ENCODE measurements around the gene NOXO1. TPM values are rescaled to one million over a fixed set of nuclear protein-coding genes. Genes with fewer than 3 reads are reported as not detected.

Gene NOXO1
- total and polyA plus RNA-seq, 4 experiments from 2014 or later = 0.47 to 0.84 (median 0.52) TPM

DNA sequence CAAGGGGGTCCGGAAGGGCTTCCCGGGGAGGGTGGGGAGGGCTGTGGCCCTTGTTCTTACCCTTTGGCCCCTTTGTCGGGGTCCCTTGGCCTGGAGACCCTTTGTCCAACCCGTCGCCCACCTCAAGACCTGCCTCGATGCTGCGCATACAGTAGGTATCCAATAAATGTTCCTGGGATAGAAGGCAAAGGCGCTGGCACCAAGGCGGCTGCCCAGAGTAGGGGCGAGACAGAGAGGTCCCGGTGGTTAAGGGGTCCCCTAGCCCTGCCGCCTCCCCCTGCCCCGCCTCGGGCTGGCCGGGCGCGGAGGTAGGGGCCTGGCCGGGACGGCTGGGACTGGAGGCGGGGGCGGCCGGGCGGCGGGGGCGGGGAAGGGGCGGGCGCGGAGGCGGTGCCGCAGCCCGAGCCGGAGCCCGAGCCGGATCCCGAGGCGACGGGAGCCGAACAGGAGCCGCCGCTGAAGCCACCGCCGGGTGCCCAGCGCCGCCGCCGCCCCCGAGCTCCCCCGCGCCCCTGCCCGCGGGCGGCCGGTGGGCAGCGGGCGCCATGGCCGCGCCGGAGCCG lies 45.3 kb upstream of the NOXO1 start, which contains the start of gene NHERF2:
NHERF2 (plus strand) TSS at position 442 of the 563 bp plus-strand sequence; CDS start at position 546, 104 bp downstream.
- peaks cover 3 to 11% of the 10 kb centered on the region in 2 donors for H3K27me3 Mint-ChIP-seq
- peak within 1 kb of the TSS; percentile 76 to 86 (median 78) for H3K4me3 Mint-ChIP-seq
- Histone ChIP-seq H3K27me3 (ENCODE audit: insufficient read depth, low read length) (peaks cover 3% of the 10 kb centered on the region), H3K36me3 (ENCODE audit: insufficient read depth, low read length) (no peaks in the 10 kb centered on the region), H3K9me3 (ENCODE audit: control insufficient read depth in 1 of 2, low read length in 2 of 2) (no peaks in the 10 kb centered on the region), H3K27ac (ENCODE audit: low read depth, low read length) (no peak within 1 kb of the TSS), H3K4me3 (ENCODE audit: low read length in 2 of 2) (peak within 1 kb of the TSS in 1 of 2 donors; percentile 23), H3K4me1 (ENCODE audit: insufficient read depth, low read length) (peaks cover 29% of the 10 kb centered on the region)
- H3K4me1 Mint-ChIP-seq = peaks cover 9 to 26% (median 16%) of the 10 kb centered on the region in 4 donors
- H3K36me3 Mint-ChIP-seq = no peaks in the 10 kb centered on the region
- peak in 4 of 5 donors; percentile 22 to 43 (median 30) for DNase-seq
- no peaks in the 10 kb centered on the region for H3K9me3 Mint-ChIP-seq
- CTCF ChIA-PET (ENCODE audit: partially characterized antibody) = no interaction called here
- H3K27ac Mint-ChIP-seq = peak within 1 kb of the TSS in 4 of 7 donors; percentile 13 to 68 (median 58)
- intact Hi-C loops (cut with micrococcal nuclease) = no loop called here
- POLR2A ChIA-PET (ENCODE audit: partially characterized antibody) = interaction anchor here (1.0 to 2.0 kb wide), 5 partner anchors 22 to 198 kb away, joined by 3 to 13 read pairs (median 7); partner anchors contain the start of genes NTHL1, TRAF7 and TSC2

DNA sequence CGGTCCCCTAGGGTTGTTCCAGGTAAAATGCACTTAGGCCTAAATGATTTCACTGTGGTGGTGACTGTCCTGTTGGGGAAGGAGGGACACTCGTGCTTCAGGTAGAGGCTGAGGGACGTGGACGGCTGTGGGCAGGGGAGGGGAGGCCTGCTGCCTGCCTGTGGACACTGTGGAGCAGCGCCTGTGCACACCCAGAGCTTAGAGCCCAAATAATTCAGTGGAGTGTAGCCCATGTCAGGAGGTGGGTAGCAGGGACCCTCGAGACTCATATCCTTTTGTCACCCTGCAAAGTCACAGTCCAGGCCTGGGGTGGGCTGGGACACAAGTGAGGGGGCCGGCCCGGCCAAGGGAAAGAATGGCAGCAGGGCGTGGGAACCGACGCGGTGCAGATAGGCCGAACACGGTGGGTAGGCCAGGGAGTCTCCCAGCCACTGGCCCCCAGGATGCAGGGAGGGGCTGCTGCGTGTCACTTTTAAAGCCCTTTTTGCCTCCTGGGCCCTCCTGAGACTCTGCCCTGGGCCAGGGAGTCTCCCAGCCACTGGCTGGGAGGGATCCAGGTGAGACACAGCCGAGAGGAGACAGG lies 44.7 kb upstream of the NOXO1 start:
- H3K27ac ChIP-seq (ENCODE audit: low read depth, low read length) = no peak overlapping the region
- no peaks in the 10 kb centered on the region for H3K36me3 ChIP-seq (ENCODE audit: insufficient read depth, low read length)
- no peak for DNase-seq
- peaks cover 4% of the 10 kb centered on the region for H3K27me3 ChIP-seq (ENCODE audit: insufficient read depth, low read length)
- intact Hi-C loops (cut with micrococcal nuclease) = no loop called here
- H3K4me1 Mint-ChIP-seq = peaks cover 9 to 26% (median 16%) of the 10 kb centered on the region in 4 donors
- ChIA-PET POLR2A (ENCODE audit: partially characterized antibody) (interaction anchor here (1.0 to 4.2 kb wide), 5 partner anchors 22 to 129 kb away, joined by 4 to 51 read pairs (median 8); partner anchors contain the start of genes NTHL1, TRAF7 and TSC2), CTCF (ENCODE audit: partially characterized antibody) (interaction anchor here (2.7 kb wide), 1 partner anchor 114 kb away, joined by 21 read pairs; no protein-coding TSS in a partner anchor)
- H3K9me3 Mint-ChIP-seq = no peaks in the 10 kb centered on the region
- H3K9me3 ChIP-seq (ENCODE audit: control insufficient read depth in 1 of 2, low read length in 2 of 2) = no peaks in the 10 kb centered on the region
- H3K27ac Mint-ChIP-seq = peak overlapping the region in 1 of 7 donors; percentile 63
- H3K36me3 Mint-ChIP-seq = no peaks in the 10 kb centered on the region
- H3K4me3 ChIP-seq (ENCODE audit: low read length in 2 of 2) = no peak overlapping the region
- H3K4me3 Mint-ChIP-seq = peak overlapping the region in 6 of 8 donors; percentile 32 to 55 (median 50)
- H3K4me1 ChIP-seq (ENCODE audit: insufficient read depth, low read length) = peaks cover 29% of the 10 kb centered on the region
- H3K27me3 Mint-ChIP-seq = peaks cover 5 to 12% of the 10 kb centered on the region in 2 donors

DNA sequence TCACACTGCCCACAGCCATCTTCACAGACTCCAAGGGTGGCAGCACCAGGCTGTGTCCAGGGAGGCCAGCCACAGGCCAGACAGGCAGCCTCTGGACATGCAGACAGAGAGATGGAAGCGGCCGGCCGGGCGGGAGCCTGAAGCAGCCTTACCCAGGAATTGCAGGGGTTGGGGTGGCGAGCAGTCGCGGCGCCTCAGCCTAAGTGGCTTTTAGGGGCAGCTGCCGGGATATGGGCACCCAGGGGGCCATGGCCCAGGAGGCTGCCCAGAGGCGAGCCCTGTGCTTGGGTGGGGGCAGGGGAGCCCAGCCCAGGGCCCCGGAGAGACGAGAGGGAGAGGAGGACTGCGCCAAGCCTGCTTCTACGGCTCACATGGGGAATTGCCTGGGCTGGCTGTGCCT lies 44.0 kb upstream of the NOXO1 start:
- Histone ChIP-seq H3K4me3 (ENCODE audit: low read length in 2 of 2) (no peak overlapping the region), H3K4me1 (ENCODE audit: insufficient read depth, low read length) (peaks cover 29% of the 10 kb centered on the region), H3K36me3 (ENCODE audit: insufficient read depth, low read length) (no peaks in the 10 kb centered on the region), H3K27me3 (ENCODE audit: insufficient read depth, low read length) (peaks cover 11% of the 10 kb centered on the region), H3K9me3 (ENCODE audit: control insufficient read depth in 1 of 2, low read length in 2 of 2) (no peaks in the 10 kb centered on the region), H3K27ac (ENCODE audit: low read depth, low read length) (no peak overlapping the region)
- CTCF ChIA-PET (ENCODE audit: partially characterized antibody) = interaction anchor here (1.1 to 2.7 kb wide), 2 partner anchors 115 to 118 kb away, joined by 3 to 21 read pairs; no protein-coding TSS in a partner anchor
- H3K27me3 Mint-ChIP-seq = peaks cover 9 to 12% of the 10 kb centered on the region in 2 donors
- intact Hi-C loops (cut with micrococcal nuclease) = no loop called here
- H3K4me3 Mint-ChIP-seq = peak overlapping the region in 3 of 8 donors; percentile 21 to 73 (median 54)
- H3K4me1 Mint-ChIP-seq = peaks cover 9 to 26% (median 17%) of the 10 kb centered on the region in 4 donors
- H3K36me3 Mint-ChIP-seq = no peaks in the 10 kb centered on the region
- DNase-seq = no peak
- peak overlapping the region in 1 of 7 donors; percentile 40 for H3K27ac Mint-ChIP-seq
- POLR2A ChIA-PET (ENCODE audit: partially characterized antibody) = interaction anchor here (1.2 to 4.2 kb wide), 2 partner anchors 61 to 129 kb away, joined by 3 to 51 read pairs; partner anchors contain the start of genes RPS2 and TRAF7
- H3K9me3 Mint-ChIP-seq = no peaks in the 10 kb centered on the region

DNA sequence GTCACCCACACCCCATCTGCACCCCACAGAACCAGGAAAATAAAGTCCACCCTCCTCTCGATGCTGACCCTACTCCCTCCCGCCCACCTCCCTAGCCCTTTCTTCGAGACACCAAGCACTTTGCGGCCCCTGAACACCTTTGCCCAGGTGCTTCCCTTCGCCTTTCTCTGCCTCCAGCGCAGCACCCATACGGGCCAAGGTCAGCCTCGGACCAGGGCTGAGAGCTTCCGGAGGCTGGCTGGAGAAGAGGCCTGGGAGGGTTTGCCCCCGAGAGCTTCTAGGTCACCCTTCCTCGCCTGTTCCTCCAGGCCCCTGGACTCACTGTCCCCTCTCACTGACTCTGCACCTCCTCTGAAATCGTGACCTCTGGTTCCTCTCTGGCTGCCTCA lies 42.8 kb upstream of the NOXO1 start:
- H3K4me1 Mint-ChIP-seq = peaks cover 9 to 26% (median 17%) of the 10 kb centered on the region in 4 donors
- intact Hi-C loops (cut with micrococcal nuclease) = no loop called here
- H3K27me3 ChIP-seq (ENCODE audit: insufficient read depth, low read length) = peaks cover 12% of the 10 kb centered on the region
- H3K36me3 Mint-ChIP-seq = no peaks in the 10 kb centered on the region
- CTCF ChIA-PET (ENCODE audit: partially characterized antibody) = interaction anchor here (1.1 to 2.7 kb wide), 2 partner anchors 116 to 120 kb away, joined by 3 to 21 read pairs; no protein-coding TSS in a partner anchor
- DNase-seq = no peak
- peak overlapping the region in 6 of 8 donors; percentile 36 to 75 (median 55) for H3K4me3 Mint-ChIP-seq
- H3K27ac ChIP-seq (ENCODE audit: low read depth, low read length) = no peak overlapping the region
- no peak overlapping the region for H3K4me3 ChIP-seq (ENCODE audit: low read length in 2 of 2)
- peaks cover 11 to 12% of the 10 kb centered on the region in 2 donors for H3K27me3 Mint-ChIP-seq
- peaks cover 29% of the 10 kb centered on the region for H3K4me1 ChIP-seq (ENCODE audit: insufficient read depth, low read length)
- POLR2A ChIA-PET (ENCODE audit: partially characterized antibody) = interaction anchor here (0.9 to 4.2 kb wide), 5 partner anchors 59 to 228 kb away, joined by 3 to 51 read pairs (median 5); partner anchors contain the start of genes ECI1, RPS2 and TRAF7
- no peaks in the 10 kb centered on the region for H3K9me3 Mint-ChIP-seq
- H3K9me3 ChIP-seq (ENCODE audit: control insufficient read depth in 1 of 2, low read length in 2 of 2) = no peaks in the 10 kb centered on the region
- no peaks in the 10 kb centered on the region for H3K36me3 ChIP-seq (ENCODE audit: insufficient read depth, low read length)
- H3K27ac Mint-ChIP-seq = peak overlapping the region in 6 of 7 donors; percentile 40 to 92 (median 58)

DNA sequence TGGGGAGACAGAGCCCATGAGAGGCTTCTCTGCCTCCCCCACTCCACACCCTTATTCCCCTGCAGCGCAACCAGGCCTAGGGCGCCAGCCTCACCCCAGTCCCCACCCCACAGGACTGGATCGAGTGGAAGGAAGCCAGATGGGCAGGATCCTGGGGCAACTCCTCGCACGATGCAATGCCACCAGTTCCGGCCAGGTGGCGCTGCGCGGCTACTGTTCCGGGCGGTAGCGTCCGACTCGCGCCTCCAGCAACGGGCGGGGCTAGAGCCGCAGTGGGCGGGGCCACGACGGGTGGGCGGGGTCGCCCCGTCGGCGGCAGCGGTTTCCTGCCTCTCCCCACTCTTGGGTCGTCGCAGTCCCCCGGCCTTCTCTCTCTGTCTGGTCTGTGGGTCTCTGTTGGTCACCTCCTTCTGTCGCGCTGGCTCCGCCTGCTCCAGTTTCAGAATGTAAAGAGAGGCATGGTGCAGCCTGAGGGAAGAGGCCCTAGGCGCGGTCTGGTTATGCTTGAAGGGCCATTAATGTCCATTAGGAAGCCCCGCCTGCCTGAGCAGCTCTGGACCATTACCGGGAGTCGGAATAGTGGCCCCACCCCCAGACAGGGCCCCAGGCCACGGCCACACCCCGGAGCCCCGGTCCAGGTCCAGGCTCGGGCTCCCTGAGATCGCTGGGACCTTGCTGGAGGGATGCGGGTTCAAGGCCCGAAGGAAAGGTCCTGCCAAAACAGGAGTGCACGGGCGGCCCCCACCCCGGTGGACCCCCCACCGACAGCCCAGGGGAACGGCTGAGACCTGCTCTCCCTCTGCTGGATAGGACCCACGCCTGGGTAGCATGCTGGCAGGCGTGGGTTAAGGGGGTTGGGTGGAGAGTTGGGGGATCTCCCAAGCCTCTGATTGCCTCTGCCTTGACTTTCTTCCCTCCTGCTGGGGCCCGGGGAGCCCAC lies 42.1 kb upstream of the NOXO1 start:
- Histone ChIP-seq H3K27me3 (ENCODE audit: insufficient read depth, low read length) (peaks cover 12% of the 10 kb centered on the region), H3K36me3 (ENCODE audit: insufficient read depth, low read length) (no peaks in the 10 kb centered on the region), H3K9me3 (ENCODE audit: control insufficient read depth in 1 of 2, low read length in 2 of 2) (no peaks in the 10 kb centered on the region), H3K4me3 (ENCODE audit: low read length in 2 of 2) (peak overlapping the region in 1 of 2 donors; percentile 30), H3K4me1 (ENCODE audit: insufficient read depth, low read length) (peaks cover 29% of the 10 kb centered on the region), H3K27ac (ENCODE audit: low read depth, low read length) (peak overlapping the region; percentile 44)
- ChIA-PET POLR2A (ENCODE audit: partially characterized antibody) (interaction anchor here (0.9 to 4.2 kb wide), 5 partner anchors 59 to 228 kb away, joined by 3 to 51 read pairs (median 6); partner anchors contain the start of genes ECI1, RPS2 and TRAF7), CTCF (ENCODE audit: partially characterized antibody) (interaction anchor here (0.6 to 3.8 kb wide), 11 partner anchors 10 to 224 kb away, joined by 3 to 74 read pairs (median 7); no protein-coding TSS in a partner anchor)
- Mint-ChIP-seq H3K9me3 (no peaks in the 10 kb centered on the region), H3K36me3 (no peaks in the 10 kb centered on the region), H3K27ac (peak overlapping the region in 6 of 7 donors; percentile 60 to 91 (median 76)), H3K4me1 (peaks cover 9 to 26% (median 17%) of the 10 kb centered on the region in 4 donors), H3K4me3 (peak overlapping the region; percentile 6 to 76 (median 70)), H3K27me3 (peaks cover 15 to 16% of the 10 kb centered on the region in 2 donors)
- intact Hi-C loops (cut with micrococcal nuclease) = loop anchor here (1.0 to 2.0 kb wide), 4 partner anchors 23 to 464 kb away; partner anchors contain the start of genes ECI1, NTHL1 and TSC2
- DNase-seq = peak; percentile 89 to 95 (median 91)

DNA sequence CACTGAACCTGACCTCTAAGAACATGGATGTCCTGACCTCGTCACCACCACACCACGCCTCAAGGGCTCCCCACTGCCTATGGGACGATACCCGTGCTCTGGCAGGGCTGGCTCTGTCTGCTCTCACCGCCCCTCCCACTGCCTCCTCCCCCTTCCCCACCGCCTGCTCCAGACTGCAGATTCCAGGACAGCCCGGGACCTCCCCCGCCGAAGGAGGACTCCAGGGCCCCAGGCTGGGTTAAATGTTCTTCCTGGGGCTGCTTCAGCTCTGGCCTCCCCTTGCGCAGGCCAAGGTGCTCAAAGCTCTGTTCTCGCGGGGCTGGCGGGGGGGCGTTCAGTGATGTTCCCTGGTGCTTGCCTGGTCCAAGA lies 41.4 kb upstream of the NOXO1 start:
- peak overlapping the region in 2 of 7 donors; percentile 37 to 62 for H3K27ac Mint-ChIP-seq

More for the DNA sequence above, 41.4 kb upstream of the NOXO1 start:
- Histone ChIP-seq H3K9me3 (ENCODE audit: control insufficient read depth in 1 of 2, low read length in 2 of 2) (no peaks in the 10 kb centered on the region), H3K27ac (ENCODE audit: low read depth, low read length) (no peak overlapping the region), H3K4me3 (ENCODE audit: low read length in 2 of 2) (peak overlapping the region in 1 of 2 donors; percentile 24), H3K4me1 (ENCODE audit: insufficient read depth, low read length) (peaks cover 28% of the 10 kb centered on the region), H3K27me3 (ENCODE audit: insufficient read depth, low read length) (peaks cover 12% of the 10 kb centered on the region), H3K36me3 (ENCODE audit: insufficient read depth, low read length) (no peaks in the 10 kb centered on the region)
- DNase-seq = peak in 1 of 5 donors; percentile 46
- peaks cover 17 to 20% of the 10 kb centered on the region in 2 donors for H3K27me3 Mint-ChIP-seq
- H3K9me3 Mint-ChIP-seq = no peaks in the 10 kb centered on the region
- CTCF ChIA-PET (ENCODE audit: partially characterized antibody) = interaction anchor here (0.6 to 3.8 kb wide), 11 partner anchors 9 to 230 kb away, joined by 3 to 74 read pairs (median 6); no protein-coding TSS in a partner anchor
- H3K4me3 Mint-ChIP-seq = peak overlapping the region; percentile 6 to 76 (median 54)
- H3K4me1 Mint-ChIP-seq = peaks cover 9 to 24% (median 16%) of the 10 kb centered on the region in 4 donors
- H3K36me3 Mint-ChIP-seq = no peaks in the 10 kb centered on the region
- intact Hi-C loops (cut with micrococcal nuclease) = loop anchor here (1.0 to 2.0 kb wide), 4 partner anchors 24 to 465 kb away; partner anchors contain the start of genes ECI1, NTHL1 and TSC2
- POLR2A ChIA-PET (ENCODE audit: partially characterized antibody) = interaction anchor here (1.0 to 4.2 kb wide), 3 partner anchors 58 to 131 kb away, joined by 3 to 51 read pairs (median 6); partner anchors contain the start of genes RPS2 and TRAF7

Data from CD4-positive, alpha-beta memory T cell (primary cell).